GM12874 (cell line): Measurements from ENCODE around the gene ATP12A.

Source experiments
- TF ChIP-seq, protein P1 (sequence below): IDR thresholded peaks from 2 replicates; pipeline ENCODE4 v1.5.1; 2011; ENCODE audit warnings: low read depth, mild to moderate bottlenecking, control low read depth, low read length, moderate library complexity; ENCODE audit not compliant: insufficient read depth

Gene ATP12A

GRCh38 chr13:24642219-24642618, 38.0 kb upstream of the ATP12A start:
- TF ChIP-seq, protein P1, sequence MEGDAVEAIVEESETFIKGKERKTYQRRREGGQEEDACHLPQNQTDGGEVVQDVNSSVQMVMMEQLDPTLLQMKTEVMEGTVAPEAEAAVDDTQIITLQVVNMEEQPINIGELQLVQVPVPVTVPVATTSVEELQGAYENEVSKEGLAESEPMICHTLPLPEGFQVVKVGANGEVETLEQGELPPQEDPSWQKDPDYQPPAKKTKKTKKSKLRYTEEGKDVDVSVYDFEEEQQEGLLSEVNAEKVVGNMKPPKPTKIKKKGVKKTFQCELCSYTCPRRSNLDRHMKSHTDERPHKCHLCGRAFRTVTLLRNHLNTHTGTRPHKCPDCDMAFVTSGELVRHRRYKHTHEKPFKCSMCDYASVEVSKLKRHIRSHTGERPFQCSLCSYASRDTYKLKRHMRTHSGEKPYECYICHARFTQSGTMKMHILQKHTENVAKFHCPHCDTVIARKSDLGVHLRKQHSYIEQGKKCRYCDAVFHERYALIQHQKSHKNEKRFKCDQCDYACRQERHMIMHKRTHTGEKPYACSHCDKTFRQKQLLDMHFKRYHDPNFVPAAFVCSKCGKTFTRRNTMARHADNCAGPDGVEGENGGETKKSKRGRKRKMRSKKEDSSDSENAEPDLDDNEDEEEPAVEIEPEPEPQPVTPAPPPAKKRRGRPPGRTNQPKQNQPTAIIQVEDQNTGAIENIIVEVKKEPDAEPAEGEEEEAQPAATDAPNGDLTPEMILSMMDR = no peak

DNA sequence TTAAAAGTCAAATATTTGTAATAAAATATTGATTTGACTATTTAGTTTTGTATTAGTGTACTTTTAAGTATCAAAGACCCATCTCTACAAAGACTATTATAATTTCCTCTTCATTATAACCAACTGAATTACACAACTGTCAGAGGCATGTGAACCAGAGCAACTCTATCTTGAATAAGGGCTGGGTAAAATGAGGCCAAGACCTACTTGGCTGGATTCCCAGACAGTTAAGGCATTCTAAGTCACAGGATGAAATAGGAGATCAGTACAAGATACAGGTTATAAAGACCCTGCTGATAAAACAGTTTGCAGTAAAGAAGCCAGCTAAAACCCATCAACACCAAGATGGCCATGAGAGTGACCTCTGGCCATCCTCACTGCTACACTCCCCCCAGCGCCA, 36.2 kb upstream of the ATP12A start:
- TF ChIP-seq, protein P1 = no peak

DNA sequence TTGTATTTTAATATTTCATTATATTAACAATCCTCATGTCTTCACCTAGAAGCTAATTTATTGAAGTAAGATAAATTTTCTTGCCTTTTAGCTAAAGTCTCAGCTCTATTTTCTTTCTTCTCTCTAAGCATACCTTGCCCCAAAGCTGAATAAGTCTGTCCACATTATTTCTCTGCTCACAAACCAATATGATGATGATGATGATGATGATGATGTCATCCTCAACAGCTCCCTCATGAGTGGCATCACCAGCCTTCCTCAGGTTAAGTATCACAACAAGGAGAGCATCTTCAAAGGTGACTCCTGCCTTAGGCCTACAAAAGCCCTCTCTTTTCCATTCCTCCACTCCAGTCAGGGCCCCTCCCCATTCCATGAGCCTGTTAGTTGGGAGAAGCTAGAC, 31.9 kb upstream of the ATP12A start:
- TF ChIP-seq, protein P1 = no peak

GRCh38 chr13:24648983-24649687, 31.1 kb upstream of the ATP12A start:
- TF ChIP-seq, protein P1 = no peak

GRCh38 chr13:24649688-24650043, 30.5 kb upstream of the ATP12A start:
- TF ChIP-seq, protein P1 = no peak

DNA sequence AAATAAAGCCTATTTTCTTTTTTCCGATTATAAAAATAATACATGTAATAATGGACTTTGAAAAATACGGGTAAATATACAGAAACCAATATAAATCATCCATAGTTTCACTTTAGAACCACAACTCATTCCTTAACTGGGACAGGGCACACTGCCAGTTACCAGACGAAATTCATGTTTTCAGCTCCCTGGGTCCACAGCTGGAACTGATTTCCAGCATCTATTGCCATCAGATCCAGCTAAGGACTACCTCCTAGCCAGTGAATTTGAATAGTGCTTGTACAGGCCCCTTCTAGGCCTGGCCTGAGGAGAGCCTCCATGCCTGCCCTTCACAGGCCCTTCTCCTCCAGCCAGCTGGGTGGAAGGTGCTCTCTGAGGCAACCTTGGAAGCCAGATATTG, 30.0 kb upstream of the ATP12A start:
- TF ChIP-seq, protein P1 = no peak

DNA sequence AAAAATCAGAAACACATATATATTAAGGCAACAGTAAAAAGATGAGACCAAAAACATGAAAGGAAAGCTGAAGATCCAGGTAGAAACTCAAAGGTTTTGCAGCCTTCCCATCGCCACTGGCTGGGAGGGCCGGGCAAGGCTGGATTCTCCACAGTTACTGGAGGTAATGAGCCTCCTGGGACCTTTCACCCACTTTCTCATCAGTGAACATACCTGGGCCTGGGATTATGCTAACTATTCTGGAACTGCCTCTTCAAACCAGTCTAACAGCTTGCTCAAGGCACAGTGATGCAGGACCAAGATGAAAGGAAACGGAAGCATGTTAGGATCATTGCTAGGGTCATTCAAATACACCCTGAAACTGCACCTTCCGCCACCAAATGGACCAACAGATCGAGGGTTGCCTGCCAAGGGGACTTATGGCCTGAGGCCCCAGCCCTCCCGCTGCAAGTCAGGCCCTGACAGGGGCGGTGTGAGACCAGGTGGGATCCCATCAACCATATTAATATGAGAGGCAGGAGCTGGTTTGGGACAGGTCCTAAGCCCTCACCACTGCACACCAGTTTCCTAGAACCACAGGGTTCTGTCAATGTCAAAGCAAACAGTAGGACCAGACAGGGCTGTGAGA, 28.4 kb upstream of the ATP12A start:
- TF ChIP-seq, protein P1 = no peak
